GM04504 (cell line): ENCODE measurements around the gene EIF4E3.

Source experiments
- DNase-seq: peaks from one replicate; pipeline ENCODE4 v3.0.0-alpha.2; 2012; ENCODE audit warnings: low read depth

The EIF4E3 gene

GRCh38 chr3:71689291-71689690 is 35.9 kb downstream of the EIF4E3 start:
- DNase-seq: no peak

GRCh38 chr3:71688121-71688520 is 37.1 kb downstream of the EIF4E3 start:
- DNase-seq: no peak

- DNase-seq: no peak
These were observed 39.5 kb downstream of the EIF4E3 start for GRCh38 chr3:71685686-71686085.

- DNase-seq: peak; percentile 69
These were observed 40.3 kb downstream of the EIF4E3 start for GRCh38 chr3:71684757-71685386.

GRCh38 chr3:71684046-71684756 is 41.0 kb downstream of the EIF4E3 start:
- DNase-seq: no peak

GRCh38 chr3:71681224-71681668 is 44.0 kb downstream of the EIF4E3 start:
- peak; percentile 59 for DNase-seq

GRCh38 chr3:71680603-71681002 is 44.6 kb downstream of the EIF4E3 start:
- DNase-seq: peak; percentile 44

GRCh38 chr3:71676931-71677330 is 48.3 kb downstream of the EIF4E3 start:
- no peak for DNase-seq

GRCh38 chr3:71673486-71673885 is 51.7 kb downstream of the EIF4E3 start:
- no peak for DNase-seq

GRCh38 chr3:71672807-71673206 is 52.4 kb downstream of the EIF4E3 start:
- DNase-seq: no peak

- DNase-seq: no peak
These were observed 52.9 kb downstream of the EIF4E3 start for GRCh38 chr3:71672340-71672739.

- DNase-seq: no peak
These were observed 53.9 kb downstream of the EIF4E3 start for GRCh38 chr3:71671216-71671845.

- no peak for DNase-seq
These were observed 62.6 kb downstream of the EIF4E3 start for GRCh38 chr3:71662568-71662967.

GRCh38 chr3:71662056-71662455 is 63.1 kb downstream of the EIF4E3 start:
- no peak for DNase-seq

GRCh38 chr3:71659864-71660591 is 65.2 kb downstream of the EIF4E3 start:
- DNase-seq: no peak

GRCh38 chr3:71657831-71658530 is 67.2 kb downstream of the EIF4E3 start:
- DNase-seq: no peak

- no peak for DNase-seq
These were observed 70.1 kb downstream of the EIF4E3 start for GRCh38 chr3:71655061-71655460.

- no peak for DNase-seq
These were observed 71.8 kb downstream of the EIF4E3 start for GRCh38 chr3:71653414-71653807.

- DNase-seq: no peak
These were observed 72.3 kb downstream of the EIF4E3 start for GRCh38 chr3:71652781-71653413.

GRCh38 chr3:71651625-71652024 is 73.6 kb downstream of the EIF4E3 start:
- no peak for DNase-seq

GRCh38 chr3:71650372-71650771 is 74.8 kb downstream of the EIF4E3 start:
- no peak for DNase-seq

GRCh38 chr3:71649757-71650156 is 75.4 kb downstream of the EIF4E3 start:
- DNase-seq: no peak
